ENCODE measurements around the gene COL18A1.
A peak's percentile ranks its signal among the peaks of the same experiment; 100 is the strongest.
"Not testable (repeated sequence)": the region's sequence is repeated elsewhere in the genome, so short reads cannot be mapped to it uniquely, and the experiment has no call there.

COL18A1 gene

DNA sequence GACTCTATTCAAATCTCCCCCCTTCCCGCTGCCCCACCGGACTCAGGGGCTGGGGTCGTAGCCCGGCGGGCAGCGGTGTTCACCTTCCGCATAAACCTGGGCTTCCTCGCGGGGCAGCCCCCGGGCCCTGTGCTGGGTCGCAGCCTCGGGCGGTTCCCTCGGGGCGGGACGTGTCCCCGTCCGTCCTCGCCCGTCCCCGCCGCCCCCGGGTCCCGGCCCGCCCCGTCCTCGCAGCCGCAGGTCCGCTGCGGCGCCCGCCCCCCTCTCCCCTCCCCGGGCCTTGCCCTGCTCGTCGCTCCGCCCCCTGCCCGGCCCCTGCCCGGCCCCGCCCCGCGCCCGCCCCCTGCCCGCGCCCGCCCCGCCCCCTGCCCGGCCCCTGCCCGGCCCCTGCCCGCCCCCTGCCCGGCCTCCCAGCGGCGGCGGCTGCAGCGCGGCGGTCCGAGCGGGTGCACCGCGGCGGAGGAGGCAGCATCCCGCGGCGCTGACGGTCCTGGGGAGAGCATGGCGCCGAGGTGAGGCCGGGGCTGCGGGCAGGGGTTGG is at the start of gene COL18A1:
COL18A1 (plus strand) TSS at position 436 of the 541 bp plus-strand sequence; CDS start at position 502, 66 bp downstream.
- FAIRE-seq: no peak

DNA sequence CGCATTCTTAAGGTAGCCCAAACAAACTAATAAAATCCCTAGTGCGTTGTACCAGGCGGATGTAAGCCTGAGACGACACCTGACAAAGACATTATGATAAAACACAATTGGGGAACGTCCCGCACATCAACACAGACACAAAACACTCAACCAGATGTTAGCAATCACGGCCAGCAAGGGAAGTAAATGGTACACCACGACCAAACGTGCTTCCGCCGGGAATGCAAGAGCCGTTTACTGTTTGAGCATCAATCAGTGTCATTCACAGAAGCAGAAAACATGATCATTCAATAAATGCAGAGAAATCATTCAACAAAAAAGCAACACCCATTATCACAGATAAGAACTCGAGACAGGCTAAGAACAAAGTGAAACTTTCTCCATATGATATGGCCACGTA is 49.4 kb upstream of the COL18A1 start:
- no peak for FAIRE-seq

DNA sequence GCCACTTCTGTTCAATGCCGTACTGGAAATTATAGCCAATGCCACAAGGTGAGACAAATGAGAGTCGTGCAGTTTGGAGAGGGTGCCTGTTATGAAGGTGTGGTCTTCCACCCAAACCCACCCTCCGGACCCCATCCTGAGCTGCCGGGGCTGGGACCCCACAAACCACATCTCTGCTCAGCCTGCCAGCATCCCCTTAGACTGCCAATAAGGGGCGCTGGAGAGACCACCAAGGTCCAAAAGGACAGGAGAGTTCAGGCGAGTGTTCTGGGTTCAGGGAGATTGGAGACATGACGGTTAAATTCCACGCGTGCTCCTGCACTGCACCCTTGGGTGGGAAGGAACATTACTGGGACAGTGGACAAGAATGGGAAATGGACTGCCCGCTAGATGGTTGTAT is 48.7 kb upstream of the COL18A1 start:
- FAIRE-seq: no peak

DNA sequence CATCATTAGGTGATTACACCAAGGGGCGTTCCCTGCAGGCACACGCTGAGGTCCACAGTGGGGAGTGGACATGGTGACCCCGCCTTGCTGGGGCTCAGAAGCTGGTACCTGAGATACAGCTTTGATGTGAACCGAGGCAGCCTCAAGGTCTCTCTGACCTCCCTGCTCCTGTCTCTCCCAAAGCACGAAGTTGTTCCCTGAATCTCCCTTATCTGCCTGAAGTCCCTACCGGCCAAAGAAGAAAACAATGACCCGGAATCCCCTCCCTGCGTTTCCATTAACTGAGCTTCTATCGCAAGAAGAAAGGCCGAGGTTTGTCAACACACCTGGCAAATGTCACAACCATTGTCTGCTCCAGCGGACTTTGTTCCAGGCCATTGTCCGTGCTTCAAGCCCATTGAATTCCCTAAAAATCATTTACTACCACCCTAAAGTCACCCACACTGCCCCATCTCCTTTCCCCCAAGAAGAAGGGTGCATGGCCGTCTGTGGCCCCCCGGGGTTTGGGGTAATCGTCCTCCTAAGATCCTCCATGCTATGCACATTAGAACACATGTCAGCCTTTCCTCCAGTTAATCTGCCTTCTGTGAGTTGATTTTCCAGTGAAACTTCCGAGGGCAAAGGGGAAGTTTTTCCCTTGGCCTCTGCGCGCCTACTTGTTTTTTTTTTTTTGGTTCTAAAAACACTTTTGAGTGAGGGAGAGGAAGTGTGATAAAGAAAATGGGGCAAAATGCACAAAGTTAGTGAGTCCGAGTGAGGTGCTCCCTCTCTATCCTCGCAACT is 48.1 kb upstream of the COL18A1 start:
- FAIRE-seq: no peak

DNA sequence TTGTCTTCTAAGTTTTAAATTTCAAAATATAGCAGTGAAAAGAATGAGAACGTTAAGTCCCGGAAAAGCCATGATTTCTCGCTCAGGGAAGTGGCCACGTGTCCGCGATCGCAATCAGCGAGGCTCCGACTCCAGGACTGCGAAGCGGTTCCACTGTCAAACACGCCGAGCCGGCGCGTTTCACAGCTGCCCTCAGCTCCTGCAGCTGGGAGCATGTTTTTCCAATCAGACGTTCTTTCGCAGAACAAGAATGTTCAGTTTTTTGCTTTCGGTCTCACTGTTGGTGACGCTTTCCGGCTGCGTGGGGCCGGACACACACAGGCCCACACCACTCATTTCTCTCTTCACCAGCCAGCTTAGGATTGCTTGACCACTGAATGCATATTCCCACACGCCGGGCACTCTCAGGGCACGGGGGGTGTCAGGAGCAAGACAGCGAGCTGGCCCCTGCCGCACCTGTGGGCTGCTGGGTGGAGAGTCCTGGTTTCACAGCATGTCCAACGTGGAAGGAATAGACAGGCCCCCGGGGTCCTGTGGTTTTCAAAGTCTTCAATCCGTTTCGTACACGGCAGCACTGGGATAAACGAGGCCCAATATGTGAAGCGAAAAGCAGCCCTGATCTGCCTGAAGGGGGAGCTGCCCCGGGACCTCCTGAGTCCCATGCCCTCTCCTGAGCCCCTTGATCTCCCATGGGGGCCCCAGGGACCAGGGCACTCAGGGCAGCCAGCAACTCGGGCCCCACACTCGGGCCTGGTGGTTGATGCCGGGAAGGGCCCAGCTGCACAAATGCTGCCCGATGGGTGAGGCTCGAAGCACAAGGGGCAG is 47.3 kb upstream of the COL18A1 start:
- no peak for FAIRE-seq

DNA sequence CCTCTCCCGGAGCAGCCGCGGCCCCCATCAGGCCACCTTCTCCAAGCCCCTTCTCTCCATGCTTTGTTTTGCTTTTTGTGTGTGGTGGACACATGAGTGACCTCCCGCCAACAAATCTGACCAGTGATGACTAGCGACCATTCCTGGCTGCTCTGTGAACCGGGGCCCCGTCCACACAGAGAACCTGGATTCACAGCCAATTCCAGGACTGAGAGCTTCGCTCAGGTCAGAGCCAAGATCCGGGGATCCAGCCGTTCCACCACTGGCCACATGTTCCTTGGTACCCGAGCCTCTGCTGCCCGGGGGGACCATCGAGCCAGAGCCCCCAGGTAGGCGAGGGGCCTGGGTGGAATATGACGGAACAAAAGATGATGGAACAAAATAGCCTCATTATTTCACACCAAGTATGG is 46.7 kb upstream of the COL18A1 start:
- FAIRE-seq: no peak

DNA sequence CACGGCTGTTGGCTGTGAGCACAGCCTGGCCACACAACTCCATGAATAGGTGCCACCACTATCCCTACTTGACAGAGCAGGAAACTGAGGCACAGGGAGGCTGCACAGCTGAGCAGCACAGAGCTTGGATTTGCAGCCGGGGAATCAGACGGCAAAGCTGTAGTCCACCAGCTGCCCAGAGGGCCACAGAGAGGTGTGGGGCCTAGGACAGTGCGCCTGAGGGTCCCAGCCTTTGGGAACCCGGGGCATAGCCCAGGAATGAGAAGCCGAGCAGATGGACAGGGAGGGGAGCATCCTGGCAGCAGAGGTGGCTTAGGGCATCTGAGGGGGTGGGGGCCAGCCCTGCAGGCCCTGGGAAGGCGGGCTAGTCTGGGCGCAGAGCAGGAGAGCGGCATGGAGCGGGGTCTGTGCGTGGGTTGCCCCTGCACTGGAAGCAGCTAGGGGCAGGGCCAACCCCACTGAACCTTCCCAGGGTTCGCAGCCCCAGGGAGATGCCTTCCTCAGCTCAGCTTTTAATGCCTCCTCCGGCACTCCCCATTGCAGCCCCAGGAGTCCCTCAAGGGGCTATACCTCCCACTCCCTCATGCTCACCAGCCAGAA is 46.2 kb upstream of the COL18A1 start:
- no peak for FAIRE-seq

DNA sequence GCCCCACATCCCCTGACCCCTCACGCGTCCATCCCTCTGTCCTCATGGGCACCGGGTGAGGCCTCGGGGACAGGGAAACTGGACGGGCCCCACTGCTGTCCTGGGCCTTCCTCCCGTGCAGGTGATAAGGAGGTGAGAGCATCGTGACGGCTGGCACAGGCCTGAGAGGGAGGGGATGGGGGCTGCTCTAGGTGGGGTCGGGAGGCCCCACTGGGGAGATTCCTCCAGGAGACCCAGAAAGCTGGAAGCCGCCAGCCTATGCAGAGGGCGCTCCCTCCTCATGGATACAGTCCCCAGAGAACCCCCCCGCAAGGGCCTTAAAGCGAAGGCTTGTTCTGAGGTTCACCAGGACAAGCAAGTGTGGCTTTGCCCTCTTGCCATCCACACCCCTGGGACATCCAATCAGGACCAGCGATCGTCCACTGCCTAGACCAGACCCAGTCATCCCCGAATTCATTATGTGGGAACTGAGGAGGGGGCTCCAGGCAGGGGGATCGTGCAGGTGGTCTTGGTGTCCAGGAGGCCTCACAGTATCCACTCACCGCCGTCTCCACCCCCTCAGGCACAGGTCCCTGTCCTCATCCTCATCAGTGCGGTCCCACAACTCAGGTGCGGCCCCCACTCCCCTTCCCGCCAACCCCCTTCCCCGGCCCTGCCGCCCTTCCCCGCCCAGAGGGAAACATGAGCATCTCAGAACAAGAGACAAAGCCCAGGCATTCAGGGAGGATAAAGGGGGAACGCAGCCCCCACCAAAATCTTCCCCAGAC is 45.3 kb upstream of the COL18A1 start:
- FAIRE-seq: no peak

DNA sequence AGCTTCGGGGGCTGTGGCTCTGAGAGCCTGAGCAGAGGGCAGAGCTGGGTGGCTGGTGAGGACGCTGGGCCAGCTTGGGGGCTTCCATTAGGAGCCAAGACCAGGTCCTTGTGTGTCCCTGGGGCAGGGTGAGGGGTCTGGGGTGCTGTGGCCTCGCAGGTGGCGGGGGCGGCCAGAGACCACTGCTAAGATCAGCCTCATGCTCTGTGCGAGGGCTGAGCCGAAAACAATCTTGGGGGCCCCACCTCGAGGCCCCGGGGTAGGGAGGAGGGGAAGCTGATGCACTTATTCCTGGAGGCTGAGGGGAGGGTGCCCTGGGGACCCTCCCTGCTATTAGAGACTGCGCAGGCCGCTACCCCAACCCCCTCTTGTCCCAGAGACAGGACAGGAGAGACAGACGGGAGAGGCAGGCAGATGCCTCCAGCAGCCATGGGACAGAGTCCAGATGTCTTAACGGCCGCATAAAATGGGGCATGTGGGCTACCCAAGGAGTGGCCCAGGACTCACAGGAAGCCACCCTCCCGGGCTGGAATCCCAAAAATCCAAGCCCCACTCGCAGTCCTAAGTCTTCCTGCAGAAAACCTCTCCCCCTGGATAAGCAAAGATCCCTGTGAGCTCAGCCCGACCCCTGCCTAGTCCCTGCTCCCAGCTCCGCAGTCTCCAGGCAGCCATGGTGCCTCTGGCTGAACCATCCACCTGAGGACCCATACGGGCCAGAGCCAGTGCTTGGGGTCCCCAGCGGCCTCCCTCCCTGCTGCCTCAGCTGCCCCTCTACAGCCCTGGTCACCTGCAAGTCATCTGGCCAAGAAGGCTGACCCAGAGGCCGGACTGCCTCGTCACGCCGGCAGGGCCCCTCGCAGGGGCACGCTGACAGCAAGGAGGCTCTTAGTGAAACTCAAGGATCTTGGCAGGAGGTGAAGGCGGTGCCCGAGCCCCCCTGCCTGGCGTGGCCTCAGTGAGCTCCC is 43.6 kb upstream of the COL18A1 start:
- FAIRE-seq: no peak

DNA sequence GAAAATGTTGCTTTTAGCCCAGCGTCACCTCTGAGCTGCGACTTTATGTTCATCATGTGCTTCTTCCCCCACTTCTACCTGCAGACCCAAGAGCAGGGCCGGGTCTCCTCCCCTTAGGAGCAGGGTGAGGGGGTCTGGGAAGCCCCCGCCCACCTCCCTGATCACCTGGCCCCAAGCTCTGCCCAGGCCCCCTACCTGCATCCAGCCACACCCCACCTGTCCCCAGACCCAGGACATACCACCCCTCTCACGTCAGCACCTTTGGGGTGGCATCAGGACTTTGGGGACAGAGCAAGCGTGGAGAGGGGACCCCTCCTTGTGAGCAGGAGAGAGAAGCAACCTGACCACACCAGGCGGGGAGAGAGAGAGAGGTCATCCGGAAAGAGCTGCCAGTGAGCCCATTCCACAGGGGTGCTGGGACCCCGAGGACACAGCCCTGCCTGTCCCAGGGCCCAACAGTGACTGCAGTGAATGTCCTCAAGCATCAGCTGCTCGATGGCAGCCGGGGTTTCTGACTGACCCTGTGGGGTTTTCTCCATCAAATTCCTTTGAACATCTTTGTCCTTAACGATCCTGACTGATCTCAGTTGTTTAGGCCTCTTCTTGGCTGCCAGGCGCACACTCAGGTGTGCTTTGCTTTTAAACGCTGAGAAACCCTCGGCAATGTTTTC is 42.8 kb upstream of the COL18A1 start:
- no peak for FAIRE-seq

DNA sequence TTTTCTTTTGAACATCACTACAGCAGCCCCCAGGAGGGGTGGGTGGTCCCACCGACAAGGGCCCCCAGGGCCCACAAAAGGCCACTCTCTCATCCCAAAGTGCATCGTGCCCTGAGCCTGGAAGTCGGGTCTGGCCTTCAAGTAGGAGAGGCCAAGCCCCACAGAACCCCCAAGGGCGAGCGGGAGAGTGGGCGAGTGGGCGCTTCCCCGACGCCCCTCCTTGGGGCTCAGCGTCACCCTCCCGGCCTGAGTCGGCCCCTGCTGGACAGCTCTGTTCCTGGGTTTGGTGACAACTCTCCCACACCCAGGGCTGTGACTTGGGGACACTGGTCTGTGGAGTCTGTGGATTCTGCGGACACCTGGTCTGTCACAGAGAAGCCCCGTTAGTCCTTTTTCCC is 42.2 kb upstream of the COL18A1 start:
- FAIRE-seq: no peak

DNA sequence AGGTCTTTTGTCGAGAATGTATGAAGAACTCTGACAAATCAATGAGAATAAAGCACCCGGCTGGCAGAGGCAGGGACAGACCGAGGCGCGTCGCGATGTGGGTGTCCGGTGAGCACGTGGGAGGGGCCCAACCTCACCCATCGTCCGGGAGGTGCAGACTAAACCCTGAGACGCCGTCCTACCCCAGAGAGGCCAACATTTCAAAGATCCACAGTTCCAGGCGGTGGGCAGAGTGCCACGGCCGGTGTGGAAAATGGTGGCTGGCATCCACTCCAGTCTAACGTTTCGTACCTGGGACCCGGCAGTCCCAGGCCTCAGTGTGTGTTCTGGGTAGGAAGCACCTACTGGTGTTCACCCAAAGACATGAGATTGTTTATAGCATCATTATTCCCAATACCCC is 41.7 kb upstream of the COL18A1 start:
- FAIRE-seq: not testable (repeated sequence)

DNA sequence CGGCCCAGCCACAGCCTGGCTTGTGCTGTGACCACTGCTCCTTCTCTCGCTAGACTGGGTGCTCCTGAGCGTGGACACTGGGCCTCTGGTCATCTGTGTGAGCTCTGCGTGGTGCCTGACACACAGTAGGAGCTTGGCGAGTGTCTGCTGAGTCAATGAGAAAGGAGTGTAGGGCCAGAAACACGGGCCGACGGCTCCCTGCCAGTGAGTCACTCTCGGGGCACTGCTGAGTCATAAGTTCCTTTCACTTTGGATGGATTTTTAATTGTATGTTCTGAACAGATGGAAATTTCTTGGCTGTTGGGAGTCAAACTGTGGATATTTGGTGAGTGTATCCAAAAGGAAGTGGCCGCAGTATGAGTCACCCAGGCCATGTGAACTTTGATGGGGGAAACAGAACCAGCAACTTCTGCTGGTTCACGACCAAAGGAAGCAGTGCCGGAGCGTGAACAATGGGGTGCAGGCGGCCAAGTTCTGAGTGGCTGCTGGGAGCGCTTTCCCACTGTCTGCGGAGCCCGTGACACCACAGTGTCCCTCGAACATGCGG is 41.0 kb upstream of the COL18A1 start:
- FAIRE-seq: peak; percentile 38

DNA sequence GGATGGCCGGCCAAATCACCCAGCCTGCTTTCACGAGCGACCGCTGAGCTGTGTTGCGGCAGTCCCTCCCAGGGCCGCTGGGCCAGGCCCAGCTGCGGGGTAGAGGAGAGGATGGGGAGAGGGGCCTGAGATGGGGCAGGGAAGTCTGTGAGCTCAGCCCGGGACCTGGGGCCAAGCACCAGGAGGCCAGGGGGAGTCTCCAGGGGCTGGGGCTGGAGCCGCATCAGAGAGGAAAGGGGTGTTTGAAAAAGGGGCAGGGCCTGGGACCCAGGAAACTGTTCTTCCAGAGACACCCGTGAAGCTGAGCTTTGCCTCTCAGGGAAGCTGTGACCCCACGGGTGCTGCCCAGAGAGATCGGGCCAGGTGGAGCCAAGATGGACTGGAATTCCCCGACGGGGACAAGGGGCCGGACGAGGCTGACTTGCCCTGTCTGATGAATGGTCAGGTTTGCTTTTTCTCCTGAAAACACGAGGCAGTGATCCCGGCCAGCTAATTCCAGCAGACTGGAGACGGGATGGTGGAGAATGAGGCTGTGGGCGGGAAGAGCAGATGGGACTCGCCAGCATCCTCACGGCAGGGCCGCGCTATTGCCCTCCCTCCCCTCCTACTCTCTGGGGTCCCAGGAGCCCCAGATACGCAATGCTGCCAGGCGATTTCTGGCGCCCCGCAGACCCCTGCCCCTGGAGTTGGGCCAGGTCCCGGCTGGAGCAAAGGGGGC is 40.3 kb upstream of the COL18A1 start:
- FAIRE-seq: no peak

DNA sequence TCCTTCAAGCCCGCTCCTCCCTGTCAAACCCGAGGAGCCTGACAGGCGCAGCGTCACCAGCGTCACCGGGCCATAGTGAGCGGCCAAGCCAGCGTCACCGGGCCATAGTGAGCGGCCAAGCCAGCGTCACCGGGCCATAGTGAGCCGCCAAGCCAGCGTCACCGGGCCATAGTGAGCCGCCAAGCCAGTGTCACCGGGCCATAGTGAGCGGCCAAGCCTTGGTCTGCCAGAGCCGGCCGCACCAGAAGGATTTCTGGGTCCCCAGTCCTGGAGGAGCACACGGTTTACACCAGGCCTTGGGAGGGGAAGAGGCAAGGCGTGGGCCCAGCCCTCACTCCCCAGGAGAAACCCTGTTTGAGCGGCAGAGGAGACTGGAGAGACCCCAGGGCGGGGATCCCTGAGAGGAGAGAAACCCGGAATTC is 39.8 kb upstream of the COL18A1 start:
- FAIRE-seq: no peak

DNA sequence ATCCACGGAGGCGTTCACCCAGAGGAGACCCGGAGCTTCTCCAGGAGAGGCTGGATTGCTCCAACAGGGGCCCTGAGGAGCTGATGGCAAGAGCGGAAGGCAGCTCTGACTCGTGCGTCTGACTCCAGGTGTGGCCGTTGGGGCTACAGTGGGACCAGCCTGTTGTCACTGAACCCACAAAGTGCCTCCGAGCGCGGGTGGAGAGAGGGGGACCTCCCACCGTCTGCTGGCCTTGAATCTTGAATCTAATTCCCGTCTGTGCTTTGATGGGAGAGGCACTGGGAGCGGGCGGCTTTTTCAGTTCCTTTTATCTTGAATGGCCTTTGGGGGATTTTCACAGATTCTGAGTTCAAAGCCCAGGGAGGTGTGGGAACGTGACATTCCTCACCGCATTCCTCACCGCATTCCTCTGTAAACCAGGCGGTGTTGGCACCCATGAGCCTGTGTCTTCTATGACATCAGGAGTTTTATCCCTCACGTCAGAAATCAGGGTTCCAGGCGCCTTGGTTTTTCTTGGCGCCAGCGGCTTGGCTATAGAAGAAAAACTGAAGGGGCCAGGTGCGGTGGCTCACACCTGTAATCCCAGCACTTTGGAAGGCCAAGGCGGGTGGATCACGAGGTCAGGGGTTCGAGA is 39.2 kb upstream of the COL18A1 start:
- FAIRE-seq: no peak

DNA sequence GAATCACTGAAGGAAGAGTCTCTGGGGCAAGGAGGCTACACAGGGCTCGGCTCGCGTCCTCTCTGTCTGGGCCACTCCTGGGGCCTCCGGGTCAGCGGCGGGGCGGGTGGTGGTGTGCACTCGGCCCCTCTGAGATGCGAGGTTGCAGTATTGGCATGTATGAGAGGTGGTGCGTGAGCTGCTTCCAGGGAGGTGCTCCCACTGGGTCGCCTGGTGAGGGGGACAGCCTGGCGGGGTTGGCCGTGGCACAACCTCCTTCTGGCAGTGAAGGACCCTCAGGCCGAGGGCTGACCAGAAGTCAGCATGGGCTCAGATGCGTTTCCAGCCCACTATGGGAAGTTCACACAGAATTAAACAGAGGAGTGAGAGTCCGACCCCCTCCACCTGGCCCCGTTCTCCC is 38.5 kb upstream of the COL18A1 start:
- FAIRE-seq: no peak

DNA sequence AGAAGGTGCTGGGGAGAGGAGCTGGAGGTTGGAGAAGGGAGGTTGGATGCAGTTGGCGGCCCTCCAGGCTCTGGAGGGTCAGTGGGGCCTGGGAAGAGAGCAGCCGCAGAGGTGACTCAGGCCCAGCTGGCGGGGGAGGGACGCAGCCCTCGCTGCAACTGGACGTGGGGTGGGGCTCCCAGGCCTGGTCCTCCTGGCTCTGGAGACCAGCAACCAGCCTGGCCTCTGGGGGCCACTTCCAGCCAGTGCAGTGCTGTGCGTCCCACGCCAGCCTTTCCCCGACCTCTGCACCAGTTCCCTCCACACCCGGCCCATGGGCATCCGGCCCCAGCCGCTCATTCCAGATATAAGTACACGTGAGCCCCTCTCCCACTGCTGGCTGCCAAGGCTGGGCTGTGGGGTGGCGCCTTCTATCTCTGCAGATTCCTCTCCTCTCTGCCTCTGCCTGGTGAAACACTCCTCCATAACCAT is 38.0 kb upstream of the COL18A1 start:
- FAIRE-seq: no peak
